ENCODE measurements around the gene PHACTR1.

DNA sequence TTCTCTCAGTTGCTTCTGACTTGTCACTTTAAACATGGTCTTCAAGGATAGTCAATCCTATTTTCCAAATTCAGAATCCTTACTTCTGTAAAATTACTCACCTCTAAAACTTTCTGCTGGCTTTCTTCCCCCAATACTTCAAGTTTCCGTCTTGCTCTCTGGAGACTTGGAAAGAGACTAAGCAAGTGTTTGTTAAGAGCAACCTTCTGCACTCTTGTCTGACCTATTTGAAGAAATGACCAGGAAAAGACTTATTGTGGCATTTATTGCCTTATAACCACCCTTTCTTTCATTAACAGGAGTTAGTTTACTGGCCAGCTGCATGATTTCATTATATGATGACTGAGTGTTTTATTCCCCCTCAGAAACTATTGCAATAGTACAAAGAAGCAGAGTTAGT is 430.8 kb downstream of the PHACTR1 start:
- TF ChIP-seq CTCF (conservative IDR thresholded peaks at IDR 0.05; ENCODE audit: low read depth, low read length) (no peak), FOS (IDR thresholded peaks at IDR 0.05; ENCODE audit: low read depth, low read length) (no peak), RFX5 (IDR thresholded peaks at IDR 0.05; ENCODE audit: low read depth, low read length) (no peak), POLR2A (IDR thresholded peaks at IDR 0.05; ENCODE audit: low read depth, low read length) (no peak), RAD21 (IDR thresholded peaks at IDR 0.05; ENCODE audit: low read length) (no peak), NFE2L2 (IDR thresholded peaks at IDR 0.05; ENCODE audit: low read depth, low read length) (no peak), MXI1 (IDR thresholded peaks at IDR 0.05; ENCODE audit: borderline replicate concordance, low read depth, low read length) (no peak), RCOR1 (IDR thresholded peaks at IDR 0.05; ENCODE audit: insufficient replicate concordance, low read length) (no peak), CEBPB (IDR thresholded peaks at IDR 0.05; ENCODE audit: low read depth, low read length) (no peak)
